ENCODE measurements around the gene HAGH.

Gene HAGH

DNA sequence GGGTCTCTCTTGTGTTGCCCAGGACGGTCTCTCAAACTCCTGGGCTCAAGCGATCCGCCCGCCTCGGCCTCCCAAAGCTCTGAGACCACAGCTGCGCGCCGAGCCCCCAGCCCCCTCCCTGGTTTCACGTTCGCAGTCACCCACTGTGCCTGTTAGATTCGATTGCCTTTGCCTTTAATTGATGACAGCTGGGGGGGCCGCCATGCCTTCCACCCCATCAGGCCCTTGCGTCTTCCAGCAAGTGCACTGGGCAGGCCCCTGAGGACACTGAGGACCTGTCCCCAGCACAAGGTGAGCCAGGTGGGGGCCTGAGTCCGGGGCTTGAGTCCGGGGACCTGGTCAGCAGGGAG is 36.4 kb downstream of the HAGH start:
- Histone ChIP-seq H3K4me1 (no peaks in the 10 kb centered on the region), H3K79me2 (peaks cover 17% of the 10 kb centered on the region), H3K27ac (no peak overlapping the region), H3K9ac (no peak overlapping the region), H3K4me2 (ENCODE audit: low read length) (no peak overlapping the region), H3K9me3 (ENCODE audit: control insufficient read depth, low read length) (no peaks in the 10 kb centered on the region), H3K27me3 (ENCODE audit: control insufficient read depth, insufficient read depth, low read length) (no peaks in the 10 kb centered on the region), H3K36me3 (ENCODE audit: control insufficient read depth, insufficient read depth, low read length) (no peaks in the 10 kb centered on the region), H3K4me3 (ENCODE audit: low read depth, low read length) (no peak overlapping the region), H2AFZ (no peak overlapping the region)
- TF ChIP-seq, protein P1, sequence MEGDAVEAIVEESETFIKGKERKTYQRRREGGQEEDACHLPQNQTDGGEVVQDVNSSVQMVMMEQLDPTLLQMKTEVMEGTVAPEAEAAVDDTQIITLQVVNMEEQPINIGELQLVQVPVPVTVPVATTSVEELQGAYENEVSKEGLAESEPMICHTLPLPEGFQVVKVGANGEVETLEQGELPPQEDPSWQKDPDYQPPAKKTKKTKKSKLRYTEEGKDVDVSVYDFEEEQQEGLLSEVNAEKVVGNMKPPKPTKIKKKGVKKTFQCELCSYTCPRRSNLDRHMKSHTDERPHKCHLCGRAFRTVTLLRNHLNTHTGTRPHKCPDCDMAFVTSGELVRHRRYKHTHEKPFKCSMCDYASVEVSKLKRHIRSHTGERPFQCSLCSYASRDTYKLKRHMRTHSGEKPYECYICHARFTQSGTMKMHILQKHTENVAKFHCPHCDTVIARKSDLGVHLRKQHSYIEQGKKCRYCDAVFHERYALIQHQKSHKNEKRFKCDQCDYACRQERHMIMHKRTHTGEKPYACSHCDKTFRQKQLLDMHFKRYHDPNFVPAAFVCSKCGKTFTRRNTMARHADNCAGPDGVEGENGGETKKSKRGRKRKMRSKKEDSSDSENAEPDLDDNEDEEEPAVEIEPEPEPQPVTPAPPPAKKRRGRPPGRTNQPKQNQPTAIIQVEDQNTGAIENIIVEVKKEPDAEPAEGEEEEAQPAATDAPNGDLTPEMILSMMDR (IDR thresholded peaks at IDR 0.05) = no peak

DNA sequence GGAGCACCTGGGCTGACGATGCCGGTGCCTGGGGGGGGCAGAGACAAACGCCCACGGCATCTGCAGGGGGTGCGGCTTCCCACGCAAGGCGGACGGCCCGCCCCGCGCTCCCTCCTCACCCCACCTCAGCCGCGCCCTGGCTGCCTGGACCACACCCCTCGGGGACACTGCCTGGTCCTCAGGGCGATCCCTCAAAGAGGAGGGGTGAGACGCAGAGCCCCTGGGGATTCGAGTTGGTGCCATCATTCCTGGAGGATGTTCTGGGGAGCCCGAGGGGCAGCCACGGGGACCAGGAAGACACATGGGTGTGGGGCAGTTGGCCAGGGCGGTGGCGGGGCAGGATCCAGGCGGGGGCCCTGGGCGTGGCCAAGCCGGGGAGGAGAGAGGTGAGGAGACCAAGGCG is 37.0 kb downstream of the HAGH start:
- Histone ChIP-seq H3K36me3 (ENCODE audit: control insufficient read depth, insufficient read depth, low read length) (no peaks in the 10 kb centered on the region), H3K9me3 (ENCODE audit: control insufficient read depth, low read length) (no peaks in the 10 kb centered on the region)
- TF ChIP-seq, protein P1 (IDR thresholded peaks at IDR 0.05) = no peak

DNA sequence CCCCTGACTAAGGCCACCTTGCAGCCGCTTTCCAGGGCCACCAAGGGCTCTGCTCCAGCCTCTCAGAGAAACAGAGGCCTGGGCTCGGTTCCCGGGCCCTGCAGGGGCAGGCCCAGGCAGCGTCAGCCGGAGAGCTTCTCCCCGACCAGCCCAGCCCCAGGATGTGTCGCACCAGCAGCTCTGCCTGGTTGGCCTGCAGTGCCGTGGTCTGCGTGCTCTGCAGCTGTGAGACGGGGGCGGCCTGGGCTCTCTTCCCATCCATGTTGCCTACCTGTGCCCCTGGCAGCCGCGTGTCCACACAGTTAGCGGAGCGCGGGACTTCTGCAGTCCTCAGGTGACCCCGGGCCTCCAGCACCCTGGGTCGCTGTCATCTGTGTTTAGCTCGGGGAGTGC is 37.9 kb downstream of the HAGH start:
- no peak overlapping the region for H3K4me2 ChIP-seq (ENCODE audit: low read length)
- no peaks in the 10 kb centered on the region for H3K4me1 ChIP-seq
- no peaks in the 10 kb centered on the region for H3K27me3 ChIP-seq (ENCODE audit: control insufficient read depth, insufficient read depth, low read length)
- H3K27ac ChIP-seq = no peak overlapping the region
- H2AFZ ChIP-seq = no peak overlapping the region
- no peaks in the 10 kb centered on the region for H3K9me3 ChIP-seq (ENCODE audit: control insufficient read depth, low read length)
- TF ChIP-seq, protein P1 (IDR thresholded peaks at IDR 0.05) = no peak
- H3K9ac ChIP-seq = no peak overlapping the region
- peaks cover 29% of the 10 kb centered on the region for H3K79me2 ChIP-seq
- no peak overlapping the region for H3K4me3 ChIP-seq (ENCODE audit: low read depth, low read length)
- no peaks in the 10 kb centered on the region for H3K36me3 ChIP-seq (ENCODE audit: control insufficient read depth, insufficient read depth, low read length)

More for the DNA sequence above, 37.0 kb downstream of the HAGH start:
- no peak overlapping the region for H3K4me2 ChIP-seq (ENCODE audit: low read length)
- H3K4me3 ChIP-seq (ENCODE audit: low read depth, low read length) = no peak overlapping the region
- peaks cover 21% of the 10 kb centered on the region for H3K79me2 ChIP-seq
- H2AFZ ChIP-seq = no peak overlapping the region
- no peak overlapping the region for H3K27ac ChIP-seq
- H3K9ac ChIP-seq = no peak overlapping the region
- no peaks in the 10 kb centered on the region for H3K27me3 ChIP-seq (ENCODE audit: control insufficient read depth, insufficient read depth, low read length)
- no peaks in the 10 kb centered on the region for H3K4me1 ChIP-seq

GRCh38 chr16:1788095-1788707 is 38.4 kb downstream of the HAGH start:
- TF ChIP-seq, protein P1 (IDR thresholded peaks at IDR 0.05) = no peak

More at GRCh38 chr16:1788095-1788707, 38.4 kb downstream of the HAGH start:
- Histone ChIP-seq H3K4me2 (ENCODE audit: low read length) (no peak overlapping the region), H3K27me3 (ENCODE audit: control insufficient read depth, insufficient read depth, low read length) (no peaks in the 10 kb centered on the region), H3K4me1 (no peaks in the 10 kb centered on the region), H3K27ac (no peak overlapping the region), H3K4me3 (ENCODE audit: low read depth, low read length) (no peak overlapping the region), H3K9me3 (ENCODE audit: control insufficient read depth, low read length) (no peaks in the 10 kb centered on the region), H2AFZ (no peak overlapping the region), H3K79me2 (peaks cover 29% of the 10 kb centered on the region), H3K36me3 (ENCODE audit: control insufficient read depth, insufficient read depth, low read length) (no peaks in the 10 kb centered on the region), H3K9ac (no peak overlapping the region)
